Activated CD4-positive, alpha-beta T cell treated with anti-CD3 and anti-CD28 coated beads, Interleukin-2, amount 50 U/mL, for 1 hour (primary cell): Measurements from ENCODE around the gene OR6N2.

Experiments
- DNase-seq: peaks from one replicate; pipeline ENCODE4 v3.0.0-alpha.2; 2020

Gene OR6N2

DNA sequence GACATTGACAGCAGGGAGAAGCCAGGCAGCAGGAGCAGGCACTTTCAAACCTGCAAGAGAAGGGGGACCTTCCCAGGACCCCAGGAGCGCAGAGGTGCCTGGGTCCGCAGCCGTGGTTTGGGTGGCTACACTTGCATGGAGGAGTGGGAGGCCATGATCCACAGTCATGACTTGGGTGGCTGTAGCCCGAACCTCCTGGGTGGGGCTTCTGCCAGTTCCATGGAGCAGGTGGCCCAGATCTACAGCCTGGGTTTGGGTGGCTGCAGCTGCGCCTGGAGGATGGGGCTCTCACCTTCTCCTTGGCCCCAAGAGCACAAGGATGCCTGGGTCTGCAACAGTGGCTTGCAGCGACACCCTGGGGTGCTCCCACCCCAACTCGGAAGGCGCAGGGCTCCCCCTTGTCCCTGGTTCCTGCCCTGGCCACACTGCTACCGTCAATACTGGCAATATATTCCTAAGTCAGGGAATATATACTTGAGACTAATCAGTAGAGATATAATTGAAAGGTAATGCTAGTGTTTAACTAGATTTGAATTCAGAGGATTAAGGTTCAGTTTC is 28.8 kb downstream of the OR6N2 start:
- DNase-seq: no peak

DNA sequence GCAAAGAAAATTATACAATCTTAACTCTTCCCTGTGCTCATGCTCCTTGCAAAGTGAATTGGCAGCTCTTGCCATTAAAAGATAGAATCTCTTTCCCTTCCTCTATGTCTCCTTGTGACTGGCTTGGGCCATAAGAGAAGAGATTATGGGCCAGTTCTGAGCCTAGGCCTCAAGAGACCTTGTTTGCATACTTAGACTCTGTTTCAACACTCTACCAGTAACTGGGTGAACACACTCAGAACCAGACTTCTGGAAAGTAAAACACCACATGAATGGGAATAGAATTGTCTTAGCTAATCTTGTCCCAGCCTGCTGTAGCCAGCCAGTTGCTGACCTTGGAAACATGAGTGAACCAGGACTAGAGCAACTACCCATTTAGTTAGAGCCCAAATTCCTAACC is 45.2 kb downstream of the OR6N2 start:
- no peak for DNase-seq

DNA sequence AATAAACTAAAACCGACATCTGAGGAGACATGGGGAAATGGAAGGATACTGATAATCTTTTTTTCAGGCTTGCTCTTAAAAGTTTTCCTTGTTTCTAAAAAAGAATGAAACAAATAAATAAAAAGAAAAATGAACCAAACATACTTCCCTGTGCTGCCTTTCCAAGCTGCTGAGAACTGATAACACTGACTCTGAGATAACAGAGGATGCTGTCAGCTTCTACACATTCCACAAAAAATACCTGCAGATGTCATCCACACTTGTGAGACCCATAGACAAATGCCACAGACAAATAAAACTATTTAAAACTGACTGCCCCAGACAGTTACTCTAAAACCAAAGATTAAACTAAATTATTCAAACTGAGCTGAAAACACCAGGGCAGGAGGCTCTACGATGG is 48.5 kb downstream of the OR6N2 start:
- no peak for DNase-seq

DNA sequence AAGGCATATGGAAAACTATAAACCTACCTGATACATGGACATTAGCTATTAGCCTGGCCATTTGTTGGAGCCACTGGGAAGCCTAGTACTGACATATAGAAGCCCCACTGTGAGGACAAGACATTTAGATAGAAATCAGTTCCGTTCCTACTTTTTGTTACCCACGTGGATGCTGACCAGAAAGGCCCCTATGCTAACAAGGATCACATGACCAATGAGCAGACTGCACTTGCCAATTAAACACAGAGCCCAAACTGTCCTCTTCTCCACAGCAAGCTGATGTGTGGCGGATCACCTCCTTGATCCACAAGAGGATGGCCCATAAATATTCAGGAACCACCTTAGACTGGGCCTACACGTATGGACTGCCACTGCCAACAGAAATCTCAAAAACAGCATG is 49.3 kb downstream of the OR6N2 start:
- DNase-seq: no peak

DNA sequence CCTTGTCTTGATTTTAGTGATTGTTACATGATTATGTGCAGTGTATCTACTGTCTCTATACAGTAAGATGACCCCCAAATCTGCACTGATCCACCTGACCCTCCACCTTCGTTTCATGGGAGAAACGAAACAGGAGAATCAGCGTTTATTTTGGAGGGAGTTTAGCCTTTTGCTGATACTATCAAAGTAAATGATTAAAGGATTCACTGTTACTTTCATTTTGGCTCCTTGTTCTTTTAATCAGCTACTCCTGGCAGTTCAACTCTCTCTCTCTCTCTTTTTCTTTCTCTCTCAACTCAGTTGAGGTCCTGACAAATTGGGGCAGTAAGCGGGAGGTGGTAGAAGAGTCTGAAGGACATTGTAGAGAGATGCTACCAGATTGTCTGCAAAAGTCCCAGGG is 50.6 kb downstream of the OR6N2 start:
- DNase-seq: no peak

DNA sequence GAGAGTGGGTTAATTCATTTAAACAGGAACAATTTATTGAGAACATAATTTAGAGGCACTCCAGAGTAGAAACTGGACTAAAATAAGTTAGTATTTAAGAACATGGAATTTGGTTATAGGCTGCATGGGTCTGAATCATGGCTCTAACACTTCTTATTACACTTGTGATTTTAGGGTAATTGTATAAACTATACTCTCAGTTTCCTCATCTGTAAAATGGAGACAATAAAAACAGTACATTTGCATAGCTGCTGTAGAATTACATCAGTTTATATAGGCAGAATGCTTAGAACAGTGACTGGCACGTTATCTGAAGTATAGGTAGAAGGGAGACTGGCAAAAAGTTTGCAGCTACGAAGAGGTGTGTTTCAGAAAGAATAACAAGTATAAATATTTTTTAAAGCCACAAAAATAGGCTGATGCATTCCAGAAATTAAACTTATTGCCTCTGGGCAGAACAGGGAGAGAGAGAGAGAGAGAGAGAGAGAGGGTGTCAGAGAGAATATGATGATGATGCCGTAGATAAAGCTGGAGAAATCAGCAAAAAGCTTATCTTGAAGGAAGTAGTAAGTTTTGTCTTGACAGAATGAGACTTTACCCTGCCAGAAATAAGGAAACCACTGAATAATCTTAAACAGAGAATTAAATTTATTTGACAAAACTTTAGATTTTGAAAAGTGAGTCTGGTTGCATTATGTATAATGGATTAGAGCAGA is 52.3 kb downstream of the OR6N2 start:
- no peak for DNase-seq

DNA sequence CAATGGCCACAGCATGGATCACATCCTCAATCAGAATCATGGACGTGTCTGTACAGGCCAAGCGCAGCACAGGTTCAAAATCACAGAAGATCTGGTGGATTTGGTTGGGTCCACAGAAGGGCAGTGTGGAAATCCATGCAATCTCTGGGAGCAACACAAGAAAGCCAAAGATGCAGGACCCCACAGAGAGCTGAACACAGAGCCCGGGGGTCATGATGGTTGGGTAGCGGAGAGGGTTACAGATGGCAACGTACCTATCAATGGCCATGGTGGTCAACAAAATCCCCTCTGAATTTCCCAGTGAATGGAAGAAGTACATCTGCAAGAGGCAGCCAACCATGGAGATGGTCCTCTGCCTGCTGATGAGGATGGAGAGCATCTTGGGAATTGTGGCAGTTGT is 56.6 kb downstream of the OR6N2 start:
- DNase-seq: no peak
